ENCODE data around the gene CISTR.

CISTR gene

GRCh38 chr12:53744130-53744441 is 7.7 kb downstream of the CISTR start:
- DNase-seq (ENCODE audit: low read depth, low spot score), result no peak
- H3K4me3 ChIP-seq, result no peak overlapping the region

GRCh38 chr12:53743266-53744129 is 8.3 kb downstream of the CISTR start:
- no peaks in the 10 kb centered on the region for H3K9me3 ChIP-seq (ENCODE audit: low read depth, low read length)
- H3K9ac ChIP-seq (ENCODE audit: insufficient read length), result peak overlapping the region; percentile 30
- H3K36me3 ChIP-seq (ENCODE audit: insufficient read depth, low read length), result no peaks in the 10 kb centered on the region
- H3K27ac ChIP-seq, result no peak overlapping the region
- no peak for TF ChIP-seq FOXP2 (optimal IDR thresholded peaks at IDR 0.05; ENCODE audit: control extremely low read depth, extremely low read length, insufficient read depth)
- 0 out of 2 replicates have a peak overlapping the region, but pooled peaks have one; percentile 14 for H3K4me3 ChIP-seq
- DNase-seq (ENCODE audit: low read depth, low spot score), result no peak

More at GRCh38 chr12:53744130-53744441, 7.7 kb downstream of the CISTR start:
- H3K9ac ChIP-seq (ENCODE audit: insufficient read length), result no peak overlapping the region
- no peaks in the 10 kb centered on the region for H3K36me3 ChIP-seq (ENCODE audit: insufficient read depth, low read length)
- no peak overlapping the region for H3K27ac ChIP-seq
- no peaks in the 10 kb centered on the region for H3K9me3 ChIP-seq (ENCODE audit: low read depth, low read length)
- TF ChIP-seq FOXP2 (optimal IDR thresholded peaks at IDR 0.05; ENCODE audit: control extremely low read depth, extremely low read length, insufficient read depth) (no peak), EZH2 (IDR thresholded peaks at IDR 0.05) (no peak), POLR2AphosphoS5 (IDR thresholded peaks at IDR 0.05; ENCODE audit: borderline replicate concordance, low read depth, low read length) (no peak)

GRCh38 chr12:53740130-53740491 is 11.7 kb downstream of the CISTR start:
- no peak overlapping the region for H3K9ac ChIP-seq (ENCODE audit: insufficient read length)
- no peak for TF ChIP-seq POLR2AphosphoS5 (IDR thresholded peaks at IDR 0.05; ENCODE audit: borderline replicate concordance, low read depth, low read length)
- no peak for TF ChIP-seq EZH2 (IDR thresholded peaks at IDR 0.05)
- TF ChIP-seq FOXP2 (optimal IDR thresholded peaks at IDR 0.05; ENCODE audit: control extremely low read depth, extremely low read length, insufficient read depth), result no peak
- H3K4me3 ChIP-seq, result no peak overlapping the region
- H3K27ac ChIP-seq, result no peak overlapping the region
- H3K36me3 ChIP-seq (ENCODE audit: insufficient read depth, low read length), result no peaks in the 10 kb centered on the region
- H3K9me3 ChIP-seq (ENCODE audit: low read depth, low read length), result no peaks in the 10 kb centered on the region
- no peak for DNase-seq (ENCODE audit: low read depth, low spot score)

- Histone ChIP-seq H3K27ac (no peak overlapping the region), H3K36me3 (ENCODE audit: insufficient read depth, low read length) (no peaks in the 10 kb centered on the region), H3K9me3 (ENCODE audit: low read depth, low read length) (no peaks in the 10 kb centered on the region), H3K4me3 (peak overlapping the region; percentile 67), H3K9ac (ENCODE audit: insufficient read length) (no peak overlapping the region)
- no peak for DNase-seq (ENCODE audit: low read depth, low spot score)
- TF ChIP-seq FOXP2 (optimal IDR thresholded peaks at IDR 0.05; ENCODE audit: control extremely low read depth, extremely low read length, insufficient read depth) (no peak), POLR2AphosphoS5 (IDR thresholded peaks at IDR 0.05; ENCODE audit: borderline replicate concordance, low read depth, low read length) (peak; percentile 17; the same call in 1 of the 2 replicates)
Measured at GRCh38 chr12:53739214-53740129, 12.3 kb downstream of the CISTR start.

GRCh38 chr12:53738406-53739213 is 13.2 kb downstream of the CISTR start:
- no peak overlapping the region for H3K27ac ChIP-seq
- no peaks in the 10 kb centered on the region for H3K9me3 ChIP-seq (ENCODE audit: low read depth, low read length)
- DNase-seq (ENCODE audit: low read depth, low spot score), result no peak
- no peaks in the 10 kb centered on the region for H3K36me3 ChIP-seq (ENCODE audit: insufficient read depth, low read length)
- H3K4me3 ChIP-seq, result no peak overlapping the region
- TF ChIP-seq POLR2AphosphoS5 (IDR thresholded peaks at IDR 0.05; ENCODE audit: borderline replicate concordance, low read depth, low read length) (no peak), EZH2 (IDR thresholded peaks at IDR 0.05) (no peak), FOXP2 (optimal IDR thresholded peaks at IDR 0.05; ENCODE audit: control extremely low read depth, extremely low read length, insufficient read depth) (no peak)
- no peak overlapping the region for H3K9ac ChIP-seq (ENCODE audit: insufficient read length)

GRCh38 chr12:53737951-53738405 is 13.8 kb downstream of the CISTR start:
- no peak overlapping the region for H3K9ac ChIP-seq (ENCODE audit: insufficient read length)
- H3K4me3 ChIP-seq, result no peak overlapping the region
- H3K9me3 ChIP-seq (ENCODE audit: low read depth, low read length), result no peaks in the 10 kb centered on the region
- TF ChIP-seq POLR2AphosphoS5 (IDR thresholded peaks at IDR 0.05; ENCODE audit: borderline replicate concordance, low read depth, low read length) (no peak), EZH2 (IDR thresholded peaks at IDR 0.05) (no peak), FOXP2 (optimal IDR thresholded peaks at IDR 0.05; ENCODE audit: control extremely low read depth, extremely low read length, insufficient read depth) (no peak)
- no peak overlapping the region for H3K27ac ChIP-seq
- no peak for DNase-seq (ENCODE audit: low read depth, low spot score)
- H3K36me3 ChIP-seq (ENCODE audit: insufficient read depth, low read length), result no peaks in the 10 kb centered on the region

GRCh38 chr12:53737093-53737808 is 14.5 kb downstream of the CISTR start:
- no peak for TF ChIP-seq FOXP2 (optimal IDR thresholded peaks at IDR 0.05; ENCODE audit: control extremely low read depth, extremely low read length, insufficient read depth)
- no peak for TF ChIP-seq EZH2 (IDR thresholded peaks at IDR 0.05)
- no peak for TF ChIP-seq POLR2AphosphoS5 (IDR thresholded peaks at IDR 0.05; ENCODE audit: borderline replicate concordance, low read depth, low read length)

More at GRCh38 chr12:53737093-53737808, 14.5 kb downstream of the CISTR start:
- no peak for DNase-seq (ENCODE audit: low read depth, low spot score)
- Histone ChIP-seq H3K9ac (ENCODE audit: insufficient read length) (no peak overlapping the region), H3K36me3 (ENCODE audit: insufficient read depth, low read length) (no peaks in the 10 kb centered on the region), H3K27ac (no peak overlapping the region), H3K9me3 (ENCODE audit: low read depth, low read length) (no peaks in the 10 kb centered on the region), H3K4me3 (no peak overlapping the region)

Measured in SK-N-MC (cell line).